MV-4-11 (cell line): Measurements from ENCODE around the gene HMMR.

ENCODE experiments used
- DNase-seq: peaks from one replicate; lab custom pipeline; 2025; lab: John Stamatoyannopoulos, UW

HMMR gene

DNA sequence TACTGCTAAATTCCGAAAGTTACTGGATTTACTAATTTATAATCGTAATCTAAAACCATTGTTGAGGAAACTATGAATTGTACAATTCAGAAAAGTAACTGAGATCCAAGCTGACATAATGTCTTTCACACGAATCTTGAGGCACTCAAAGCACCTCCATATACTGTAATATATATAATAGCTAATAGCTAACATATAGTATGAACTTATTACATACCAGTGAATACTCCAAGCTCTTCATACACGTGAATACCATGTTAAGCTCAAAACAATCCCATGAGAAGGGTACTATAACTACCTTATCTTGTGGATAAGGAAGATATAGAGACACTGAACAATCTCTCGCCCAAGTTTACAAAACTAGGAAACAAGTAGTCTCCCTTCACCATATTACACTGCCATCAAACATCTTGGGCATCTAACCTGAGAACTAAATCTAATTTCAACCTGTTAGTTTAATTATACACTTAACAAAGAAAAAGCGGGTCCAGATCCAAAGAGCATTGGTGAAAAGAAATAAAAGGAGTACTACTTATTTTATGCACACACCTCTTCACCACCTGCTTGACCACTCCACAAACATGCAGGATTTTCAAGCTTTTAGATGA lies 1.6 kb upstream of the HMMR start:
- peak; percentile 2 for DNase-seq

- DNase-seq: peak; percentile 51
Measured at GRCh38 chr5:163459462-163459818, 992 bp upstream of the HMMR start.

- peak; percentile 99 for DNase-seq
Measured at GRCh38 chr5:163459819-163460561, 442 bp upstream of the HMMR start, which contains the start of gene NUDCD2. Gene NUDCD2, minus strand, starts transcription at chr5:163460102. Its CDS starts 52 bp downstream, at chr5:163460050.

DNA sequence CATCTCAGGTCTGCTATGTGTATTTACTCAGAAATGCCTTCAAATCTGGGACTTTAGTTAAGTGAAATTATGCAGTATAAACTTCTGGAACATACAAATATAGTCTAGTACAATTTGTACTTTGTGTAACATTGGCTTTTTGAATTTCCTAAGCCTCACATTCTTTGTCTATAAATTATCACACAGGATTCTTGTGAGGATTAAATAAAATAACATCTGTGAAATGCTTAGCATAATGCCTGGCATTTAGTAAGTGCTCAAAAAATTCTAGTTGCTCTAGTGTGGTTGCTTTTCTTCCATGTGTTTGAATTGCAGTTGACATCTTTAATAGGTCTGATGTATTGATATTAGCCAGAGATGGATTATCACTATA lies 2.6 kb downstream of the HMMR start:
- DNase-seq: no peak

DNA sequence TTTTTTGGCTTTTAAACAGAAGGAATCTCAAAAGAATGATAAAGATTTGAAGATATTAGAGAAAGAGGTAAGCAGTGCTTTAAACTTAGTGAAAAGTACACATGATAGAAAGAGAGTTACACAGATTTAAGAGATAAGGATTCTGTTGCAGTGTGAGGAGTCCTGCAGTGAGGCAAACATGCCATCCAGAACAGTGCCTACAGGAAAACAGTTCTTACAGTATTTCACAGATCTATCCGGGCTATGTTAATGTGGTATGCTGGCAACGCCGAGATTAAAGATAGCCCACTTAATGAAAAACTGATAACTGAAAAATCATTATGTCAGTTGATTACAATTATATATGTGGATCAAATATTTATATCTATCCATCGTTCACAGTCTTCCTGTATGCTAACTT lies 7.2 kb downstream of the HMMR start:
- DNase-seq: no peak

DNA sequence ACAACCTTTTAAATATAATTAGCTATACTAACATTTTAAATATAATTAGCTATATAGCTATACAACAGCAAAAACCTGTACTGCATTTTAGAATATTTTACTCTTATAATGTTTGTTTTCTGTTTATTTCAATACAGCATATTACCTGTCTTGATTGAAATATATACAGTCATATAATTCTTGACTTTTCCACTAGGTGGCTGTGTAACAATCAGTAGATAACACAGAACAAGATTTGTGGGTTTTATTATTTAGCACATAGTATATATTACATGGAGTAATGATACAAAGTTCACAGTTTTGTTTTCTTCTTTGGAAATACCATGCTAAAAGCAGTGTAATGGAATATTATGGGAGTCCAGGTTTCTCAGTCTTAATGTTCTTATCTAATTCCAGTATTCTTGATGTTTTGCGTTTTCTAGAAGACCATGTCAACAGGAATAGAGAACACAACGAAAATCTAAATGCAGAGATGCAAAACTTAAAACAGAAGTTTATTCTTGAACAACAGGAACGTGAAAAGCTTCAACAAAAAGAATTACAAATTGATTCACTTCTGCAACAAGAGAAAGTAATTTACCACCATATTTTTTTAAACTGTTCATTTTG lies 13.3 kb downstream of the HMMR start:
- no peak for DNase-seq

DNA sequence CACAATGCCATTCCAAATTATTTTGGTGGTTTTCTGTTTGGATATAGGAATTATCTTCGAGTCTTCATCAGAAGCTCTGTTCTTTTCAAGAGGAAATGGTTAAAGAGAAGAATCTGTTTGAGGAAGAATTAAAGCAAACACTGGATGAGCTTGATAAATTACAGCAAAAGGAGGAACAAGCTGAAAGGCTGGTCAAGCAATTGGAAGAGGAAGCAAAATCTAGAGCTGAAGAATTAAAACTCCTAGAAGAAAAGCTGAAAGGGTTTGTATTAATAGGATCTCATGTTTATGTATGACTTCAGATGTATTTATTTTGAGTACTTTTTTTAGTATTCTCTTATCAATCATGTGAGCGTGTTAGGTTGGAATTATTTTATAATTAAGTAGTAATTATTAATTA lies 15.0 kb downstream of the HMMR start:
- peak; percentile 50 for DNase-seq

- no peak for DNase-seq
Measured at GRCh38 chr5:163478126-163478981, 17.9 kb downstream of the HMMR start.

DNA sequence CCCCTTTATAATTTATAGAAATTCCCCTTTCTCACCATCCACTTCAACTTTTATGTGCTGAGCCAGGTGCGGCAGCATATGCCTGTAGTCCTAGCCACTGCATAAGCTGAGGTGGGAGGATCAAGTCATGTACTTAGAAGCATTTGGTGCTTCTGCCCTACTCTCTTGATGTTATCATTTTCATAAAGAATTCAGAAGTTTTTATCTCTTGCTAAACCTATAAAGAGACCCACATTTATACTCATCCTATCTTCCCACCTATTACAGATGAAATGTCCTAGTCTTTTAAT lies 18.5 kb downstream of the HMMR start:
- no peak for DNase-seq

- peak; percentile 39 for DNase-seq
Measured at GRCh38 chr5:163489055-163489744, 28.8 kb downstream of the HMMR start.

- no peak for DNase-seq
Measured at GRCh38 chr5:163489745-163490075, 29.3 kb downstream of the HMMR start.

- no peak for DNase-seq
Measured at GRCh38 chr5:163496286-163496685, 35.9 kb downstream of the HMMR start.

- no peak for DNase-seq
Measured at GRCh38 chr5:163497315-163497714, 36.9 kb downstream of the HMMR start.

- DNase-seq: no peak
Measured at GRCh38 chr5:163498886-163499285, 38.5 kb downstream of the HMMR start.

DNA sequence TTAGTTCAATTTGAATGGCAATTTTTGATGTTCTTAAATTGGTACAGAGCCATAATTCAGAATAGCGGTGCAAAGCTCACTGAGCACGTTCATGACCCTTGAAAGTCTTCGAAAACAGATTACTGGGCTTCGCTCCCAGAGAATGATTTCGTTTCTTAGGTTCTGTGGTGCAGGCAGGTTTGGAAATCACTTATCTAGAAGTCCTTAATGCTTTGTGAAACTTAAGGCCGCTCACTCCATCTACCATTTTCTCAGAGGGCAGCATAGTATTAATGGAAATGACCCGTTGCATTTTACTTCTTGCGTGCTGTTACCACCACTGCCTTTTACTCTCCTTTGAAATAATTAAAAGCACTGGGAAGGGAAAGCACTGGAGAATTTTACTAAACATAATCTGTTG lies 42.1 kb downstream of the HMMR start:
- no peak for DNase-seq

DNA sequence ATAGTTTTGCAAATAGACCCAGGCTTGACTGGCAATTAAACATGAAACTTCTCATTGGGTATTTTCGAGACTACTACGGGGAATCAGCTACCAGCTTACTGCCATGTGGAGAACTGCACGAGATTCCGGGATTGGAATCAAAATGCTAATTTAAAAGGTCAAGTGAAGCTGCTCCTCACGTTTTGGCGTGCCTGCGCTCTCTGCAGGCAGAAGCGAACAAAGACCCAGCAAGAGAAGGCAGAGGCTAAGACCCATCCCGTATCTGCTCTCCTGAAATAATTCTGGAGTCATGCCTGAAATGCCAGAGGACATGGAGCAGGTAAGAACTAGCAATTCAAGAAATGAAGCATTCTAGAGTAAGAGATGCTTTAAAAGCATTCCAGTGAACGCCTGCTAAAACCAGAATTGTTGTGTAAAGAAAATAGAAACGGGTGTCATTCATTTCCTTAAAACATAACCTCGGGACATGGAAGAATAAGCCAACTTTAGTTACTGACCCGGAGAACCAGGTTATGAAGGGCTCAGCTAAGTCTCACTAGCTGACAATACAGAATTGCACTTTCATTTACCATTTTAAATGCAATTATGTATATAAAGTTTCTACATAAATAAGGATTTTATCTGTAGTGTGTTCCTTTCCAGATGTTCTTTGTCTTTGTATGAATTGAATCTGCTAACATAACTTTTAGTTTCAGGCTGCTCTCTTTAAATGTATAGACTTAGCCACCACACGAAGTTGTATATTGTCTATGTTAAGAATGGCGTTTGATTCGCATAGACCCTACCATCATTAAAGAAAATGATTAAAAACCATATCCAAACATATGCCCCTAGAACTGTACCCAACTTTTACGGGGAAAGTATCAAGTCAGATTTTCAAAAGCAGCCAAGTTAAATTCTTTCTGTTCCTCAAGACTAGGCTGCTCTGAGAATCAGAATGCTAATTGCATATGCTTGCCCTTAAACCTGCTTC lies 43.0 kb downstream of the HMMR start:
- peak; percentile 86 for DNase-seq

GRCh38 chr5:163504079-163504931 lies 43.9 kb downstream of the HMMR start:
- peak; percentile 73 for DNase-seq

DNA sequence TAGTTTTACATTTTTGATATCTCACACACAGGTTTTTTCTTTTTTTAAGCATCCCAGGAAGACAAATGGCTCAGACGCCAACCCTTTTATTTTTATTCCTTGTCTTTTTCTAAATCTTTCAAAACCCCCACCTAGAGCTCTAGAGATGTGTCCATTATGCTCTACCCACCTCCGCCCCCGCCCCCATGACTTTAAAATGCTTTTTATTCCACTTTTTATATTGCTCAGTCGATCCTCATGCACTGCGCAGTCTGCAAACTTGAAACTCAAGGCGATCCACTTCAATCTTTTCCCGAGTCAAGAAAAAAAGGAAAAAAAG lies 44.6 kb downstream of the HMMR start:
- DNase-seq: no peak

DNA sequence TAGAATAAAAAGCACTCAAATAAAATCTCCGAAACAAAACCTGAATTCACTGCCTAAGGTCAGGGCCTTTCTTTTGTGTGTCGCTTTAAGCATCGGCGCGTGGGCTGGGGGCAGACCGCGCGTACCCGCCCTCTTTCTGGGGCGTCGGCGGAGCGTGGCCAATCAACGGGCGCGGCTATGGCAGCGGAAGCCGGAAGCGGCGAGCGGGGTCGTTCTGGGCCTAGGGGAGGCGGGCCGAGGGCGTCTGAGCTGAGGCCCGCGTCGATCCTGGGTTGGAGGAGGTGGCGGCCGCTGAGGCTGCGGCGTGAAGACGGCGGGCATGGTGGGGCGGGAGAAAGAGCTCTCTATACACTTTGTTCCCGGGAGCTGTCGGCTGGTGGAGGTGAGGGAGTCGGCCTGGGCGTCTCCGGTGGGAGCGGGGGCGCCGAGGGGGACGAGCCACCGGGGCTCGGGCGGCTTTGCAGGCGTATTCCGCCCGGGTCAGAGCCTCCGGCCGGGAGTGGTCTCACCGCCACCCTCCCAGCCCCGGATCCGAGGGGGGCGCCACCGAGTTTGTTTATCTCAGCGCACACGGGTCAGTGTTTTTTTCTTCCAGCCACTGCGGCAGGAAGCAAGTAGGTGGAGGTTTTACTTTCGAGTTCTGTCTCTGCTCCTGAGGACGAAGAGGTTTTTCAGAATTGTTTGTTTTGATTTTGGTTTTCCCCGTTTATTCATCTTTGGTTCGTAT lies 45.1 kb downstream of the HMMR start, which contains the start of gene MAT2B:
Gene MAT2B (plus strand): TSS at position 252 of the 727 bp plus-strand sequence. CDS start 68 bp downstream, at position 320.
- peak; percentile 90 for DNase-seq

- no peak for DNase-seq
Measured at GRCh38 chr5:163506095-163506457, 45.6 kb downstream of the HMMR start.
